CD4-positive, alpha-beta T cell treated with Interleukin-15 for 4 hours (primary cell): Measurements from ENCODE around the gene ALG10.
"Not testable (repeated sequence)": the region's sequence is repeated elsewhere in the genome, so short reads cannot be mapped to it uniquely, and the experiment has no call there.

Experiments
- DNase-seq: peaks from one replicate; pipeline ENCODE4 v3.0.0-alpha.2; 2020; ENCODE audit warnings: low spot score

ALG10 gene, protein sequence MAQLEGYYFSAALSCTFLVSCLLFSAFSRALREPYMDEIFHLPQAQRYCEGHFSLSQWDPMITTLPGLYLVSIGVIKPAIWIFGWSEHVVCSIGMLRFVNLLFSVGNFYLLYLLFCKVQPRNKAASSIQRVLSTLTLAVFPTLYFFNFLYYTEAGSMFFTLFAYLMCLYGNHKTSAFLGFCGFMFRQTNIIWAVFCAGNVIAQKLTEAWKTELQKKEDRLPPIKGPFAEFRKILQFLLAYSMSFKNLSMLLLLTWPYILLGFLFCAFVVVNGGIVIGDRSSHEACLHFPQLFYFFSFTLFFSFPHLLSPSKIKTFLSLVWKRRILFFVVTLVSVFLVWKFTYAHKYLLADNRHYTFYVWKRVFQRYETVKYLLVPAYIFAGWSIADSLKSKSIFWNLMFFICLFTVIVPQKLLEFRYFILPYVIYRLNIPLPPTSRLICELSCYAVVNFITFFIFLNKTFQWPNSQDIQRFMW

GRCh38 chr12:34022079-34022830 lies at the start of gene ALG10:
ALG10 (plus strand) TSS chr12:34022496; CDS start chr12:34022600, 104 bp downstream.
- DNase-seq: peak; percentile 98

DNA sequence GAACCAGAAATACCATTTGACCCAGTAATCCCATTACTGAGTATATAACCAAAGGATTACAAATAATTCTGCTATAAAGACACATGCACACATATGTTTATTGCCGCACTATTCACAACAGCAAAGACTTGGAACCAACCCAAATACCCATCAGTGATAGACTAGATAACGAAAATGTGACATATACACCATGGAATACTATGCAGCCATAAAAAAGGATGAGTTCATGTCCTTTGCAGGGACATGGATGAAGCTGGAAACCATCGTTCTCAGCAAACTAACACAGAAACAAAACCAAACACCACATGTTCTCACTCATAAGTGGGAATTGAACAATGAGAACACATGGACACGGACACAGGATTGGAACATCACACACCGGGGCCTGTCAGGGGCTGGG lies 49.4 kb upstream of the ALG10 start:
- not testable (repeated sequence) for DNase-seq

DNA sequence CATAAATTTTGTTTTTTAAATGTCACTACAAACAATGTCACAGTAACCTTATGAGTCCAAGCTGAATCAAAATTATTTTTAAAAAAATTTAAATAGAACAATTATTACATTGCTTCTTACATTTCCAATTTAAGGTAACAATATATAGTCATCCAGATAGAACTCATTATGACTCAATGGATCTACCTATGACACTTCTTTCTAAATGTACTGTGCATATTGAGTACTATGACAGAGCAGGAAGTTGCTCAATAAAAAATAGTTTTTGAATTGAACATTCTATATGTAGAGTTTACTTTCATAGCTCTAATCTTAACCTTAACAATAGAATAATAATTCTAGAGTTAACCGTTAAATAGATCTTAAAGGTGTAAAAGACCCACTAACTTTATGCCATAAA lies 44.4 kb upstream of the ALG10 start:
- no peak for DNase-seq

GRCh38 chr12:33988197-33988805 lies 34.0 kb upstream of the ALG10 start:
- DNase-seq: no peak

- no peak for DNase-seq
Measured at GRCh38 chr12:33988913-33989312, 33.4 kb upstream of the ALG10 start.

DNA sequence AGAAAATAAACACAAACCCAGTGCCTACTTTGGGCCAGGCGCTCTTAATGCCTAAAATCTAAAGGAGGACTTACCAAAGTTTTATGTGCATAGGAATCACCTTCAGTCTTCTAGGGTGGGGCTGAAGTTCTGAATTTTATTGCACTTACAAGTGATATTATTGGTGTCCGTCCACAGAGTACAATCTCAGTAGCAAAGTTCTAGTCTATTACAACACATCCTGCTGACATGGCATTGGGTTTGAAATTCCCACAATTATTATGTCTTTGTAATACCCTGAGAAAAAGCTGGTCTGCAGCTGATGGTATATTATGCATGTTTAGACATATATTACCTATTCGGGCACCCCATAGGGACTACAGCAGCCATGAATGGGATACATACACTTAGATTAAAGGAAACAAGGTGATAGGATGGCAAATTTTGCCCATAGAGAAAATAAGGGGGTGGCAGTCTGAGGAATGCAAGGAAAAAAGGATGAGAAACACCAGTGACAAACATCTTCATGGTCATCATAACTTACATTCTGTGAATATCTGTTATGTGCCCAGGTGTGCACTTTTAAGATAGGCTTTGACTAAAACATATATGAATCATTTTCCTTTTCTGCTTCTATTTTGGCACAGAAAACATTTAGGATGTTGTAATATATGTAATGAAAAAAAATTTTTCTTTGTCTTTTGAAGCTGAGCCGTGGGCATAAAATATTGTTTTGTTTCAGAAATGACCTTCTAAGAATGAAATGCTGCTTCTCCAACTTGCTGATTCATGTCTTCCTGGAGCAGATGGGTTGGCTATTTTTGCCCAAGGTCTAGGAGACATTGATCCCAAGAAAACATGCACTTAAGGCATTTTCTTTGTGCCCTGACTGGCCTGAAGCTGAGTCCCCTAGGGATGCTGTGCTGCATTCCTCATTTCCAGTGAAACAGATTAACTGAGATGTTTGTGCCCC lies 27.2 kb upstream of the ALG10 start:
- no peak for DNase-seq

DNA sequence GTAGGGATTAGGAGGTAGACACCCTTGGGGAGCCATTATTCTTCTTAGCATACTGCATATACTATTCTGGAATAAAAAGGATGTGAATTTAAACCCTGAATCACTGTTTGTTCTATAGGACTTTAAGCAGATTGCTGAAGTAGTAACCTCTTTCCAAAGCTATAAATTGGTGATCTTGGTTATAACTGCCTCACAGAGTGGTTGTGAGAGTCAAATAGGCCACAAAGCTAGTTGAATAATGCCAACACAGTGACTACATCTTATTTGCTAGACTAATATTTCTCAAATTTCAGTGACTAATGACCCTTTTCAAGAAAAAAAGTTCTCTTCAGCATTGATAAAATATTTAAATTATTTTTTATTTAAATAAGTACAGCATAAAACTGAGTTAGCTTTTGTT lies 13.5 kb upstream of the ALG10 start:
- DNase-seq: not testable (repeated sequence)

GRCh38 chr12:34016361-34016760 lies 5.9 kb upstream of the ALG10 start:
- no peak for DNase-seq

- no peak for DNase-seq
Measured at GRCh38 chr12:34021071-34021470, 1.2 kb upstream of the ALG10 start.

DNA sequence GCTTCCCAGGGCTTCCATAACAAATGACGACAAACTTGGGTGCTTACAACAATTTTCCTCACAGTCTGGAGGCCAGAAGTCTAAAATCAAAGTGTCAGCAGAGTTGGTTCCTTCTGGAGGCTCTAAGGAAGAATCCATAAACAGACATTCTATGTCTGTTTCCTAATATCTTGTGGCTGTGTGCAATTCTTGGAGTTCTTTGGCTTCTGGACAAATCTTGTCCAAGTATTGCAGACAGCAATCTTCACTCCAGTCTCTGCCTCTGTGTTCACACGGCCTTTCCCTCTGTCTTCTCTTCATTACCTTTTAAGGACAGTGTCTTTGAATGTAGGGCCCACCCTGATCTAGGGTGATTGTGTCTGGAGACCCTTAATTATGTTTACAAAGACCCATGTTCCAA lies 5.4 kb downstream of the ALG10 start:
- not testable (repeated sequence) for DNase-seq

- no peak for DNase-seq
Measured at GRCh38 chr12:34030591-34030990, 8.3 kb downstream of the ALG10 start.

GRCh38 chr12:34033628-34034296 lies 11.5 kb downstream of the ALG10 start:
- peak; percentile 36 for DNase-seq

DNA sequence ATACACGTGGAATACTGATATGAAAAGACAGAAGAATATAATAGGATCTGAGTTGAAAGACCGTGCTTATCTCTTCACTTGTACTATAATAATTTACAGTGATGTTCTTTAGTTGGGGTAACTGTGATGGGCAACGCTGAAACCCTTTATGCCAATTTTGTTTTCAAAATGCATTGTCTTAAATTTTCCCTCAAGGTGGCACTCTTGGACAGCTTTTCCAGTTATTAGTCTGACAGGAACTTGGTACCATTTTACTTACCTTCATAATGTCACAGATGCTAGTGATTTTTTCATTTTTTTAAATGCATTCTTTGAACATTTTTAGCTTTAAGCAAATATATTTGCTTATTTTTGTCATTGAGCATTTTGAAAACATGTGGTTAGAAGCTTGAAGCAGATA lies 16.1 kb downstream of the ALG10 start:
- DNase-seq: not testable (repeated sequence)

DNA sequence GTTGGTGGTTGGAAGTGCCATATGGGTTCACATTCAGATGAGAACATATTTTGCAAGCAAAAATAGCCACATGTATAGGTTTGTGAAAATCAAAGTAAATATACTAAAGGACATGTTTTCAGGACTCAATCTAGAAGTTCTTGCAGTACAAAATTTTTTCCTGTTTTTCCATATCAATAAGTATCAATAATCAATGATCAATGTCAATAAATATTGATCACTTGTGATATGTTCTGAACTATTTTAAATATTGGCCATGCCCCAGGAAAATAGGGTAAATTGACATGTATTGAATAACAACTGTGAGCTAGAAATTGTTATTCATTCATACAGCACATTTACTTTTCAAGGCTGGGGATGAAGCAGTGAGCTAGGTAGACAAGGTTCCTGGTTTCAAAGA lies 24.3 kb downstream of the ALG10 start:
- no peak for DNase-seq

DNA sequence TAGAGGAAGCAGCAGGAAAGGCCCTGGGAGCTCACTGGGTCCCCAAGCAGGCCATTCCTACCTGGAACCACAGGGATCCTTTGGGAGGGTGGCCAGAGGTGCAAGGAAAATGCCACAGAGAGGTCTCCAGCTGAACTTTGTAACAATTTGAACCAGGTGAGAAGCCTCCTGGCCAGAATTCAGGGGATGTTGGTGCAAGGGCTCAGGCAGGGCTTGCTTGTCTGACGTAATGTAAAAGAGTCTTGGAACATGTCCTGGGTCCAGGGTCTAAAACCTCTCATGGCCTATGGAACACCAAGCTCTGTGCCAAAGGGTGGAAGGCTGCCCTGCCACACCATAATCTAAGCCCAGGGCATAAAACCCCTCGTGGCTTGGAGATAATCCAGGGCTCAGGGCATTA lies 25.6 kb downstream of the ALG10 start:
- DNase-seq: not testable (repeated sequence)

DNA sequence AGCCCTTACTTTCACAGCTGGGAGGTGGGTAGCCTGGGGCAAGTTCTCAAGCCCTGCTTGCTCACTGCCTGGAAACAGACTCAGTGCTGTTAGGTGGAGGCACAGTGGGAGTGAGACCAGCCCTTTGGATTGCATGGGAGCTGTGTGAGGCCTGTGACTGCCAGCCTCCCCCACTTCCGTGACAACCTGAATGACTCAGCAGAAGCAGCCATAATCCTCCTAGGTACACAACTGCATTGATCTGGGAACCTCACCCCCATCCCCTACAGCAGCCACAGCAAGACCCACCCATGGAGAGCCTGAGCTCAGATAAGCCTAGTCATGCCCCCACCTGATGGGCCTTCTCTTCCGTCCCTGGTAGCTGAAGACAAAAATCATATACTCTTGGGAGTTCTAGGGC lies 26.4 kb downstream of the ALG10 start:
- no peak for DNase-seq

- no peak for DNase-seq
Measured at GRCh38 chr12:34051486-34051885, 29.2 kb downstream of the ALG10 start.

GRCh38 chr12:34054938-34055337 lies 32.6 kb downstream of the ALG10 start:
- DNase-seq: no peak
